Panc1 (cell line): ENCODE results near the gene BMP10.

Experiments
- TCF7L2 ChIP-seq: IDR thresholded peaks from 2 replicates; pipeline ENCODE4 v1.6.1; 2011; ENCODE audit warnings: mild to moderate bottlenecking, low read depth, low read length, inconsistent platforms
- TF ChIP-seq, protein P1 (sequence below): fragments of 450-650 bp; IDR thresholded peaks from 2 replicates; pipeline ENCODE4 v1.5.1; 2017; ENCODE audit warnings: mild to moderate bottlenecking

DNA sequence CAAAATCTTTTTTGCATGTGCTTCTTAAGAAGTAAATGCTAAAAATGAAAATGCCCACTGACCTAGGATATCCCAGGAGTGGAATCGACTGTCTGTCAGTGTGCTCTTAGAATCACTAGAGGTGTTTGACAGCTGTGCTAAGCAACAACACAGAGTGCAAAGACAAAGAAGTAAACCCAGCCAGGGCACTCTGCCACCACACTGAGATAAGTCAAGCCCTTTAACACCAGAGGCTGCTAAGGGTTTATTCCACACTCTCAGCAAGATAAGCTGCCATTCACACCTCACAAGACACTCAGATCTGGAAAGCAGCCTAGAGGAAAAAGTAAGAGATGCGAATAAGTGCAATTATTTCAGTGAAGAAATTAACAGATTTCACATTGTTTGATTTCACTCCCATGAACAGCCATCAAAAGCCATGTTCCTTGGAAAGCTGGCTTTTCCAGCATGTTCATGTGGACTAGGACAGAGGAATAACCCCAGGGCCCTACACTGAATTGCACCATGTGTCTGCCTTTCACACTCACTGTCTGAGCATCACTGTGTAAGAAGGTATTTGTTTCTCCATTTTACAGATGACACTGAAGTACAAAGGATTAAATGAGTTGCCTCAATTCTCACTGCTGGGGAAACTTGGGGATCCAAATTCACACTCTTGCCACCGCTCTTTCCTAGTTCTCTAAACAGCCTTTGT, 6.0 kb upstream of the BMP10 start:
- TF ChIP-seq, protein P1, sequence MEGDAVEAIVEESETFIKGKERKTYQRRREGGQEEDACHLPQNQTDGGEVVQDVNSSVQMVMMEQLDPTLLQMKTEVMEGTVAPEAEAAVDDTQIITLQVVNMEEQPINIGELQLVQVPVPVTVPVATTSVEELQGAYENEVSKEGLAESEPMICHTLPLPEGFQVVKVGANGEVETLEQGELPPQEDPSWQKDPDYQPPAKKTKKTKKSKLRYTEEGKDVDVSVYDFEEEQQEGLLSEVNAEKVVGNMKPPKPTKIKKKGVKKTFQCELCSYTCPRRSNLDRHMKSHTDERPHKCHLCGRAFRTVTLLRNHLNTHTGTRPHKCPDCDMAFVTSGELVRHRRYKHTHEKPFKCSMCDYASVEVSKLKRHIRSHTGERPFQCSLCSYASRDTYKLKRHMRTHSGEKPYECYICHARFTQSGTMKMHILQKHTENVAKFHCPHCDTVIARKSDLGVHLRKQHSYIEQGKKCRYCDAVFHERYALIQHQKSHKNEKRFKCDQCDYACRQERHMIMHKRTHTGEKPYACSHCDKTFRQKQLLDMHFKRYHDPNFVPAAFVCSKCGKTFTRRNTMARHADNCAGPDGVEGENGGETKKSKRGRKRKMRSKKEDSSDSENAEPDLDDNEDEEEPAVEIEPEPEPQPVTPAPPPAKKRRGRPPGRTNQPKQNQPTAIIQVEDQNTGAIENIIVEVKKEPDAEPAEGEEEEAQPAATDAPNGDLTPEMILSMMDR = no peak
- TF ChIP-seq TCF7L2 = no peak
